GOT3 (cell line): Measurements from ENCODE around the gene TACC3.

Experiments
- DNase-seq: peaks from one replicate; lab custom pipeline; 2025; ENCODE audit warnings: mixed read lengths; lab: John Stamatoyannopoulos, UW

Gene TACC3

GRCh38 chr4:1776521-1777161, 55.3 kb downstream of the TACC3 start:
- DNase-seq: no peak

- no peak for DNase-seq
Measured at GRCh38 chr4:1777822-1778641, 56.7 kb downstream of the TACC3 start.

- DNase-seq: no peak
Measured at GRCh38 chr4:1778642-1779392, 57.5 kb downstream of the TACC3 start.

GRCh38 chr4:1779588-1780382, 58.5 kb downstream of the TACC3 start:
- DNase-seq: no peak

- no peak for DNase-seq
Measured at GRCh38 chr4:1780435-1780834, 59.1 kb downstream of the TACC3 start.

GRCh38 chr4:1783015-1783414, 61.7 kb downstream of the TACC3 start:
- no peak for DNase-seq

GRCh38 chr4:1783970-1784369, 62.6 kb downstream of the TACC3 start:
- DNase-seq: no peak

- no peak for DNase-seq
Measured at GRCh38 chr4:1784395-1784788, 63.1 kb downstream of the TACC3 start.

- DNase-seq: no peak
Measured at GRCh38 chr4:1784789-1785591, 63.7 kb downstream of the TACC3 start.

GRCh38 chr4:1785592-1785991, 64.3 kb downstream of the TACC3 start:
- no peak for DNase-seq

GRCh38 chr4:1786544-1787362, 65.4 kb downstream of the TACC3 start:
- DNase-seq: no peak

- DNase-seq: no peak
Measured at GRCh38 chr4:1787411-1788077, 66.2 kb downstream of the TACC3 start.

GRCh38 chr4:1788254-1788973, 67.1 kb downstream of the TACC3 start:
- no peak for DNase-seq

- no peak for DNase-seq
Measured at GRCh38 chr4:1789552-1789951, 68.2 kb downstream of the TACC3 start.

- DNase-seq: no peak
Measured at GRCh38 chr4:1790005-1790404, 68.7 kb downstream of the TACC3 start.

GRCh38 chr4:1792158-1792831, 71.0 kb downstream of the TACC3 start:
- no peak for DNase-seq

- no peak for DNase-seq
Measured at GRCh38 chr4:1792832-1793495, 71.6 kb downstream of the TACC3 start, which contains the start of gene FGFR3. Gene FGFR3 (plus strand): TSS chr4:1793293. CDS start chr4:1793935, 642 bp downstream.

- no peak for DNase-seq
Measured at GRCh38 chr4:1793496-1793840, 72.1 kb downstream of the TACC3 start.
